Activated effector memory CD4-positive, alpha-beta T cell treated with Interleukin-2 at 50 U/mL for 16 hours (primary cell): Measurements from ENCODE around the gene TTC28.

Experiments used
- DNase-seq: peaks from one replicate; pipeline ENCODE4 v3.0.0-alpha.2; 2020

The TTC28 gene

DNA sequence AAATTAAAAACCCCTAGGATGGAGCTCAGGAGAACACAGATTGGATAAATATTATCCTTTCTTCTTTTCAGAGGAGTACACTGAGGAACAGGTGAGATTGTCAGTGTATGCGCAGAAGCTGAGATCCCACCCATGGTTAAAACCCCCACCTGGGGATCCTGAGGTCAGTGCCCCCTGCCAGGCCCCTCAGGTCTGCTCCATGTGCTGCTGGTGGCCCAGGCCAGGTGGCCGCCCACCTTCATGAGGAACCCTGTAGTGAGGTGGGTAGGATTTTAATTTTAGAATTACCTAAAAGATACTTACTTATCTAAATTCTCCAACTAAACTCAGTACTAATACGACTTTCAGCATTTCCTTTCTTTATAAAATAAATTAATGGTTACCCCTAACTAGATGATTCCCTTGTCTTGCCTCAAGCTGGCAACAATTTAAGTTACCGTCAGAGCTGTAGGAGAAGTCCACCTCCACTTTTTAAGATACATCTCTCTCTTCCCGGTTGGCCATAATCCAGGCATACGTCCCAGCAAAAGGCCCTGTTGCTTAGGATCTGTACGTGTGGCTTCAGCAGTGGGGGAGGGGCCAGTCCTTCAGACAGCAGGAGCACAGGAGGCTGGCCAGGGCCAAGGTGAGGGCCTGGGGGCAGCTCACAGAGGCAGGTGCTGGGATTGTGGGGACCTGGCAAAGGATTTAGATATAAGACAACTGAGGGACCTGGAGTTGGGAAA is 699.1 kb downstream of the TTC28 start:
- no peak for DNase-seq

DNA sequence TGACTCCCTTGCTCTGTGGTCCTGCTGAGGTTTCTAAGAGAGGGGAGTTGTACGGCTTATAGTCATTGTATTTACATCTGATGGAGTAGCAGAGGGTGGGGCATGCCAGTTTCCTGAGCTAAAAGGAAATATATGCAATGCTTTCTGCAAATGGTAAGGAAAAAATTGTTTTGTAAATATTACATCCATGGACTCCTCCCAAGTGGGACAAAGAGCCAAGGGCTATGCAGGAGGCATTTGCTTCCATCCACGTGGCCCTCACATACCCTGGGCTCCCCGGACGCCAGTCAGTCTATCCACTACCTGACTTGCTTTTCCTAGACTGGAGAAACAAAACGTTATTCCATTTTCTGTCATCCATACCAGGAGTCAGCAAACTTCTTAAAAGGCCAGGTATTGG is 700.8 kb downstream of the TTC28 start:
- no peak for DNase-seq

DNA sequence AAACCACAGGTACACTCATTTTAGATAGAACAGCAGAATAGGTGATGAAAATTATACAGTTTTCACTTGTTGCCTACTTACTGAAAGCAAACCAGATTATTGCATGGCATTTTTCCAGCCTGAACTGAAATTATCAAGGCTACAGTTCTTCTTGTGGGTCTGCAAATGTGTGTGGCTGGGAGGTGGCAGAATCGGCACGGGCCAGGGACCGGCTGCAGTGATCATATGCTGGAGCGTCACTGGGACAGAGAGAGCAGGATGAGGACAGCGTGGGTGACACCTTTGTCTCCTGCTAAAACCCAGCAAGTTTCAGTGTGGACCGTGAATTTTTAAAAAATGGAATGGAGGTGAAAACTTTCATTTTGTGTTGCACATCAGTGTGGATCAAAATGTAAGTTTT is 701.3 kb downstream of the TTC28 start:
- DNase-seq: no peak

DNA sequence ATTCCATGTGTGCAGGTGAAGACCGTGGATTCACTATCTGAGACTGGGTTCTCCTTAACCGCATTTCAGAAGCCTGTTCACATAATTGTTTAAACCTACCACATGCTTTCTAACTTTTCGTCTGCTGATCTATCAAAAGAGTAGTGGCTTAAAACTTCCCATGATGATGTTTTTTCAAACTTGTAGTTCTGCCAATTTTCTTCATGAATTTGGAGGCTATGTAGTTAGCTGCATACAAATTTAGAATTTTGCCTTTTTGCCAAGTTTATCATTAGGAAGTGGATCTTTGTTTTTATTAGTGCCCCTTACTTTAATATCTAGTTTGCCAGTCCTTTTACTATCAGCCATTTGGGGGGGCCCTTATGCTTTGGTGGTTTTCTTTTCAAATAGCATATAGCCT is 703.1 kb downstream of the TTC28 start:
- DNase-seq: no peak

DNA sequence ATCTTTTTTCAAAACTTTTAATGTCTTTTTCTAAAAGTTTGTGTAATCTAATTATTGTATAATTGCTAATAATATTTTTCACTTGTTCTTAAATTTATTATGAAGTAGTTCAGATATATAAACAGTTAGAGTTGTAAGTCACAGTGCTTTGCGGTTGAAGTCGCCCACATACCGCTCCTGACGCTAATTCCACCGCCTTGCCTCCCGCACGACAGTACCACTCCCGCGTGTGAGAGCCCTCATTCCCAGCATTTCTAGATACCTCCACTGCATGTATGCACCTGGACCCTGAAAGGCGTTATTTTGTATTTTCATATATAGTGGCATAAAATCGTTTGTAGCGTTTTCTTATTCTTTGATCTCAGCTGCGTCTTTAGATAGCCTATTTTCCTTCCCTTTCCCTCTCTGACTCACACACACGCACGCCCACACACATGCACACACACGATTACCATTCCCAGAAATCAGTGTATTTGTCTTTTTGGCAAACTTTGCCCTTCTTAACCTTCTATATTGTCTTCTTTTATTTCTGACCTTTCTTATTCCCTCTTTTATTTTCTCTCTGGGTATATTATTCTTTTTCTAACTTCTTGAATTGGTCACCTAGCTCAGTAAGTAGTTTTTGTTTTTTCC is 704.1 kb downstream of the TTC28 start:
- no peak for DNase-seq

DNA sequence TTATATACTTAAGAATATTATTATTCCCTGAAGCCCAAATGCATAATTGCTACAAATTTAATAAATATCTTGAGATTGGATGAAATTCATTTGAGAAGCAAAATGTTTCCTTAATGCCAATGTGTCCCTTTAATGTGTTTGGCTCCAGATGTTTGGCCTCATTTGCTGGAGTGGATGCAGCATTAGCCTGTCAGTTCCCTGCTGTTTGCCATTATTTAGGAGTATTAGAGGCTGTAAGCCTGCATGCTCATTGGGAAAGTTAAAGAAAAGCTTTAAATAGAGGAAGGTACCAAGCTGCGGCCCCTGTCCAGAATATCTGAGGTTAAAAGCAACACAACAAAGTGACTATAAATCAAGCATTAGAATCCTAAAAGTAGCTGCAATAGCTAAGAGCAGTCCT is 705.8 kb downstream of the TTC28 start:
- DNase-seq: no peak

DNA sequence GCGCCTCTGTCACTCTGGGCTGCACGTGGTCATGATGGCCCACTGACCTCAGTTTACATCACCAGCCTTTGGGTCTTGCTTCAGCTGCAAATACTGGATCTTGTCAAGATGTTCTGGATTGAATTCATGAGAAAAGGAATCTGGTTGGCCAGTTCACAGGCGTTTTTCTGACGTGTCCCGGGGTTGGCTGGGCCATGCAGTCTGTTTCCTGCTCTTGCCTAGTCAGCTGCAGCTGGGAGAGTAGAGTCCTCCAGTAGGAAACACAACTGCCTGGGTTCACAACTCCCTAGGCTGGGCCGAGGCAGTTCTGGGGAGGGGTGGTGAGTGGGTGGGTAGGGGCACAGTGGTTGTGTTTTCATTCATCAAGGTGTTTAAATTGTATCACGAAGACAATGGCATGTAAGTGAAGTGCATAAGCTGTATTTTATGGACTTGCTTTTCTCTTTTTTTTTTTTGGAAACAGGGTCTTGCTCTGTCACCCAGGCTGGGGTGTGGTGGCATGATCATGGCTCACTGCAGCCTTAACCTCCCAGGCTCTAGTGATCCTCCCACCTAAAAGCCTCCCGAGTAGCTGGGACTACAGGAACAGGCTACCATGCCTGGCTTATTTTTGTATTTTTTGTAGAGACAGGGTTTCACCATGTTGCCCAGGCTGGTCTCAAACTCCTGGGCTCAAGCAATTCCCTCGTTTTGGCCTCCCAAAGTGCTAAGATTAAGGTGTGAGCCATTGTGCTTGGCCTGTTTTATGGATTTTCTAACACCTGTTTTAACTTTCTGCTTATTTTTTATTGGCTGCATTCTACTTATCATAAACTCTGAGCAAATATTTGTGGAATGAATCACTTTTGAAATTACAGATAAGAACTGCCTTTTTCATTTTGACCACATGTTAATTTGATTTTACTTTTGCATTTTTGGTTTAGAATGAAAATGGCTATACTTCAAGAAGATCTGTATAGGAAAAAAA is 706.6 kb downstream of the TTC28 start:
- no peak for DNase-seq

DNA sequence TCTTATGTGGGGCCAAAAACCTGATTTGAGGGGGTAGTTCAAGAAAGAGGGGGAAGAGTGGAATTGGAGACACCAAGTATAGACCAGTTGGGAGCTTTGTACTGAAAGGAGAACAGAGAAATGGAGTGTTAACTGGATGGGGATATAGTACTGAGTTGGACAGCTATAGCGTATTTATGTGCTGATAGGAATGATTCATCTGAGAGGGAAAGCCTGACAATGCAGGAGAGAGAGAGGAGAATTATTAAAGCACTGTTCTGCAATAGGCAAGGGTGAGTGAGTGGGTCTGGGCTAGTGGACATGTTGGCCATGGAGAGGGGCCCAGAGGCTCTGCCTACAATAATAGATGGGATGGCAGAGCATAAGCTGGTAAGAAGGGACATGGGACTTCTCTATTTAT is 707.7 kb downstream of the TTC28 start:
- no peak for DNase-seq

DNA sequence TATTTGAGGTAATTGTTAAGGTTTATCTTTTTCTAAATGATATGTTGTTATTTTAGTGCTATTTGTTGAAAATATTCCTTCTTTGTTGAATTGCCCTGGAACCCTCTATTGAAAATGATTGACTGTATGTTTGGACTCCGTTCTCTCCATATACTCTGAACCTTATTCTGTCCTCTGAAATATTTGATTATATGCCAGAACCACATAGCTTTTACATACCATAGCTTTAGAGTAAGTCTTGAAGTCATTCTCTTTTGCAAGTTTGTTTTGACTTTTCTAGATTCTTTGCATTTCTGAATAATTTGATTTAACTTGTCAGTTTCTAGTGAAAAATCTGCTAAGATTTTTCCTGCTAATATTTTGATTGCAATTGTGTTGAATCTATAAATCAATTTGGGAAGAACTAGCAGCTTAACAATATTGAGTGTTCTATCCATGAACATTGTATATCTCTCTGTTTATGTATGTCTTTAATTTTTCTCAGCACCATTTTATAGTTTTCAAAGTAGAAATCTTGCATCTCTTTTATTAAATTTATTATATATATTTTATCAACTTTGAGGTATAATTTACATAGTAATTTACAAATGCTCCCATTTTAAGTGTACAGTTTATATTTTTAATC is 708.9 kb downstream of the TTC28 start:
- DNase-seq: no peak

DNA sequence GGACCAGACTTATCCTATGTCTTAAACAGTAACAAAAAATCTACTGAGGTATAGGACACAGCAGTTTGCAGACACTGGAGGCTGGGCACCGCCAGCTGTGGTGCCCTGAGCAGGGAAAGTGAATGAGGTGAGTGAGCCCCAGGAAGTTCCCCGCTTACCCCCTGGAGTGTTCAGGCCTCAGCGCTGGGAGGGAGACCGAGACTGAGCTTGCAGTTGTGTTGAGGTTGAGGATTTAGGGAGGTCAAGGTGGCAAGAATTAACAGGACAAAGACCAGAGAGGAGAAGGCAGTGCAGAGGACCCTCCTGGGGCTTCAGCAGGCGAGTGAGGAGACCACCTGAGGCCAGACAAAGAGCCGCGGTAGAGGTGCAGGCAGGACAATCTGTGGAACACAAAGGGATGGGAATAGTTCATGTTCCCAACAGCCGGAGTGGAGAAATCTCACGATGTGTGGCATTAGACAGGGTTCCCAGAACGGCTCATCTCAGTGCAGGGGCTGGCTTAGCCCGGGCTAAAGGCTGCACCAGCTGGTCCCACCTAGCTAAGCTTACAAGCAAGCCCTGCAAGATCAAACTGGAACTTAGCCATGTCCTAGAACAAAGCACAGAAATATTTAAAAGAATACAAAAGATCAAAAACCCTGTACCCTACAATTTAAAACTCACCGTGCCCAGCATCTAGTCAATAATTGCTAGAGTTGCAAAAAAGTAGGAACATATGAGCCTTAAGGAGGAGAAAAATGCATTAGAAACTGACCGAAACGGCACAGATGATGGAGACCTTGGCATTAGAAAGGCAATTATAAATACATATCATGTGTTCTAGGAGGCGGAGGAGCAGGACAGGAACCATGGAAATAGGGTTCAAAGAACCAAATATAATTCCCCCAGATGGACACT is 713.2 kb downstream of the TTC28 start:
- no peak for DNase-seq

DNA sequence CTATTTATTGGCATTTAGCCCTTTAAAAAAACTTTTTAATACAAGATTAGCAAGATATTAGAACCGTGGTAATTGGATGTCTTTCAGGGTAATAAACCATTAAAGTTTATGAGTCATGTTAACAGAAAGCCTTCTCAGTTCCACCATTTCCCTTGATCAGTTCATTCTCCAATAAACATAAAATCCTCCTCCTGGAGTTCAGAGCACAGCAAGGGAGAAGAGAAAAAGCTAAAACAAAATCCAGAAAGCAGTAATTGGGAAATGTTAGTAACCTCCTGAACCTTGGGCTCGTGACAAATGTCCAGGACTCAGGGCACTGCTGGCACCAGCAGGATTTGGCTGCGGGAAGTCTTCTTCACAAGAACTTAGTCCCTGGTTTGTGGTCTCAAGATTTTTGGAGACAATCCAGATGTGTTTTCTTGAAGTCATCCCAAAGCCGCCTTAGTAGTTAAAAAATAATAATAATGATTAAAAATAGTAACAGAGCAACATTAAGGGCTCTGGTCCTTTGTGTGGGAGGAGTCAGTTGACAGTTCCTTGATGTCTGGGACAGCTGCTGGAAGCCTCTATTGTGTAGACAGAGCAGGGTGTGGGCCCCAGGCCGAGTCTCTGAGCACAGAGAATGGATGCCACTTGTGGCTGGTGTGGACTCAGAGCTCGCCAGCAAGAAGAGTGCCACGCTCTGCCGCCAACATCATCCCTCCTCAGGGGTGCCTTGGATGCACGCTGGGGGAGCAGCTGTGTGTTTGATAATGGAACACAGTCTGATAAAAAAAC is 717.2 kb downstream of the TTC28 start:
- no peak for DNase-seq

DNA sequence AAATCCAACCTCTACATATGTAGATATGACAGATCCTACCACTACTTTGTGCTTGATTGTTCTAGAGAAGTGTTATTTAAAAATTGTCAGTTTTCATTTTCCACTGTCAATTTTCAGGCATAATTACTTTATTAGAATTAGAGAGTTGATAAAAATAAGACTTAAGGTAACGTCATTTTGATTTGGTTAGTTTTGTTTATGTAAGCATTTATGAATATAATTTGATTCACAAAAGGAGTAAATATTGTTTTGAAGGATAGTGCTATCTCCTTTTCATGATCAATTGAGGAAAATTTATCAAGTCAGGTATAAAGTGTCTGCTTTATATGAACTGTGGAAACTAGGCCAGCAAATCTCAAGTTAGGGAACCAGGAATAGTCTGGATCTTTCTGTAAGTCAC is 718.0 kb downstream of the TTC28 start:
- DNase-seq: no peak

DNA sequence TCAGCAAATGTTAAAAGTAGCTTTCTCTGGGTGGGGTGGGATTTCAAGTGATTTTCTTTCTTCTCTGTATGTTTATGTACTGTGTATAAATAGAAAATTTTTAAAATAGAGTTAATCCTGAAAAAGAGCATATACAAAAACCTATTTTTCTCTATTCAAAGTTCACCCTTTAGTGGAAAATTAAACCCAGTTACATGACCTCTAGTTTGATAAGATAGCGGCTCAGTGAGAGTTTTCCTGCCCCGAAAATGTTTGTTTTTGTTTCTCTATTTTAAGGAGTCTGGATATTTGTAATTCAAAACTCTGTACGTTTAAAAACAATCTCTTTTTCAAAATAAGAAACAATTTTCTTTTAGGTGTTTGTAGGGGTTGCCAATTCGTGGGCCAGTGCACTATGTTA is 718.5 kb downstream of the TTC28 start:
- no peak for DNase-seq

DNA sequence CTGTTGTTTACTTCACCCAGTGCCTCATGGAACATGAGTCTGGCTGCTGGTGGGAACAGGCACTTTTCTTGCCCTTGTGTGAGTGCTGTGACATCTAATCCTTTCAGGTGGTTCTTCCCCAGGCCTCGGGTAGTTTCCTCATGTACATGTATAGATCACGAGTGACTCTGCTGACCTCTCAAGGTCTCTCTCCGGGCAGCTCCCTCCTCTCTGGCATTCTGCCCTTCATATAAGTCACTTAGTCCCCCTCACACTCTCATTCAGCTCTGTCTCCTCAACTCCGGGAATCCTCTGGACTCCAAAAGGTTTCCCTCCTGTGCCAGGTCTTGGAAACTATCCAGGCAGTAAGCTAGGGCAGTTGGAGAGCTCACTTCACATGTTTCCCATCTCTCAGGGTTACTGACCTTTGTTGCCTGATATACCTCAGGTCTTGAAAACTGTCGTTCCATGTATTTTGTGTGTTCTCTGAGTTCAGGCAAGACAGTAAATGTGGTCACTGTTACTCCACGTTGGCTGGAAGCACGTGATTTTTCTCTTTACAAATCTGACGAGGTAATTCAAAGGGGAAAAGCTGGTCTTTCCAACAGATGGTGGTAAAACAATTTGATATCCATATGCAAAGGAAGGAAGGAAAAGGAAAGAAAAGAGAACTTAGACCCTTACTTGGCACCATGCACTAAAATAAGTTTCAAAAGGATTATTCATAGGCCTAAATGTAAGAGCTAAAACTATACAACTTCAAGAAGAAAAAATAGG is 720.1 kb downstream of the TTC28 start:
- DNase-seq: no peak

DNA sequence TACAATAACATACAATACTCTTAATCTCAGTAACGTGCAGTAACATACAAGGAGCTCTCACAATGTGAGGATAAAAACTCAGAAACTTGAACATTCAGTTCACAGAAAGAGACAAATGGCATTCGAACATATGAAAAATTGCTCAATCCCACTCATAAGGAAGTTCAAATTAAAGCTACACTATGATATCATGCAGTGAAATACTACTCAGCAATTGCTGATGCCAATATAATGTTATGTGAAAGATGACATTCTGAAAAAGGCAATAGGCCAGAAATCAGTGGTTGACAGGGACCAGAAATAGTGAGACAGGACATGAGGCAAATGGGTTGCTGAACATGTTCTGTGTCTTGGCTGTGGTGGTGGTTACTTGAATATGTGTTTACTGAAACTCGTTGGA is 726.9 kb downstream of the TTC28 start:
- no peak for DNase-seq

DNA sequence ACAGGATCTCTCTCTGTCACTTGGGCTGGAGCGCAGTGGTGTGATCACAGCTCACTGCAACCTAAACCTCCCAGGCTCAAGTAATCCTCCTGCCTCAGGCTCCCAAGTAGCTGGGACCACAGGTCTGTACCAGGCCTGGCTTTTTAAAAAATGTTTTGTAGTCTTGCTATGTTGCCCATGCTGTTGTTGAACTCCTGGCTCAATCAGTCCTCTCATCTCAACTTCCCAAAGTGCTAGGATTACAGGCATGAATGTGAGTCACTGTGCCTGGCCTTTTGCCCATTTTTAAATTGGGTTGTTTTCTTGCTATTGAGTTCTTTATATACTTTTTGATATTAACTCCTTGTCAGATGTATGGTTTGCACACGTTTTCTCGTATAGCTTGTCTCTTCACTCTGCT is 727.5 kb downstream of the TTC28 start:
- DNase-seq: no peak

DNA sequence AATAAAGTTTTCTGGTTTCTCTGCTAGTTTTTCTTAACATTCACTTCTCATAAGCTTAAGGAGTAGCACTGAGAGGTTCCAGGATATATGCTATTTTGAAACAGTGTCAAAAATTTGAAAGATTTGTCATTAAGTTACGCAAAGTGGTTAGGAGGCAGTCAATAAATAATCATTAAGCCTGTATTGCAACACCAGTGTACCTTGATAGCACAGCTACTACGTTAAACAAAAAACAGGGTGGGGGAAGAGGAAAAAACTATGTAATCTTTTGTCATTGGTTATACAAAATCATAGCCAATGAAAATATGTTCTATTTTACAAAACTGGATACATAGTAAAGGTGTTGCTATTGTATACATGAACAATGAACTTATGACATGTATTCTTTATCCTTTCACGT is 730.2 kb downstream of the TTC28 start:
- no peak for DNase-seq

DNA sequence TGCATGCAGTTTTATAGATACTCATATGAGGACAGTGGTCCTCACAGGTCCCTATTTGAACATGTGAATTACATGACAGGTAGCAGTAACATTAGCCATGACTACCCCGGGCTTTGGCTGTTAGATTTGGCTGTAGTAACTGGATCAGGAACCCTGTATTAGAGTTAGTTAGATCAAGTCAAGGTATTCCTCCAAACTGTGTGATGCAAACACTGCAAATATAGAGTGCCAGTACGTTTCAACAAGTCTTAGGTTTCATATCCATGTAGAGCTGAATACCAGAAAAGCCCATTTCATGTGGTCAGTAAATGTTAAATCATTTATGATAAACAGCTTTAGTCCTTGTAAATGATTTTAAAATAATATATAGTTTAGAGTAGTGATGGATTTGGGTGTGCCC is 731.1 kb downstream of the TTC28 start:
- DNase-seq: no peak

DNA sequence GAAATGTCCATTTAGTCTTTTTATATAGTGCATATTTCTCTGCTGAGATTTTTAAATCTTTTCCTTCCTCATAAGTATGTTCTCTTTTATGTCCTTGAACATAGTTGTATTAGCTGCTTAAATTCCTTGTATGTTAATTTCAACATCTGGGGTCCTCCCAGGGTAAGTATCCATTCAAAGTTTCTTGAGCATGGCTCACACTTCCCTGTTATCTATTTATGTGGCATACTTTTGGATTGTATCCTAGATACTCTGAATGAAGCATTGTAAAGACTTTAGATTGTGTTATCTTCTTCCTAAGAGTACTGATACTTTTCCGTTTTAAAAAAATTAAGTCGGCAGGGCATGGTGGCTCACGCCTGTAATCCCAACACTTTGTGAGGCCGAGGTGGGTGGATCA is 732.2 kb downstream of the TTC28 start:
- DNase-seq: no peak

DNA sequence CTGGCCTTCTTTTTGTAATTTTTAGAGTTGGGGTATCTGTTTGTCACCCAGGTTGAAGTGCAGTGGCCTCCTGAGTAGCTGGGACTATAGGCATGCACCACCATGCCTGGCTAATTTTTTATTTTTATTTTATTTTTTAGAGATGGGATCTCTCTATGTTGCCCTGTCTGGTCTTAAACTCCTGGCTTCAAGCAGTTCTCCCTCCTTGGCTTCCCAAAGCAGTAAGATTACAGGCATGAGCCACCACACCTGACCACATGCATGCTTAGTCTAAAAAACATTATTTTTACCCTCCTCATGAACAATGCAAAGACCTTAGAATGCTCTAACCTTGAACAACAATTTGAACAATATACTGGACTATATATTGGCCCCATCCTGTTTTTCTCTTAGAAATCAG is 738.5 kb downstream of the TTC28 start:
- DNase-seq: no peak

DNA sequence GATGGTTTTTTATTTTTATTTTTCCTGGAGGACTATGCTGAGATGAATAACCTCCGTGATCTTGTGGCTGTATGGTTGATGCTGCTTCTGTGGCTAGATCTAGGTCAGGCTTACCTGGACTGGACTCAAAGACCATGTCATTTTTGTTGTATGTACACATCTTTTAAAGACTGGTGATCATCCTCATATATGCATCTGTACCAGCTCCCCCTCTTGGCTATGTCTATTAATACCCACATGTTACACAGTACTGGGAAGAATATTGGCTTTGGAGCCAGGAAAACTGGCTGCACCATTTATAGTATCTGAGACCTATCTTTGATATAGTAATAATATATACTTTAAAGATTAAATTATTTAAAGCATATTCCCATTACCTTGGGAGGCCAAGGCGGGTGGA is 742.2 kb downstream of the TTC28 start:
- DNase-seq: no peak
